8988T (cell line): ENCODE results near the gene MYO3B.
"Not testable (repeated sequence)": the region's sequence is repeated elsewhere in the genome, so short reads cannot be mapped to it uniquely, and the experiment has no call there.

Experiments
- DNase-seq: peaks from one replicate; pipeline ENCODE4 v3.0.0; 2011

Gene MYO3B

DNA sequence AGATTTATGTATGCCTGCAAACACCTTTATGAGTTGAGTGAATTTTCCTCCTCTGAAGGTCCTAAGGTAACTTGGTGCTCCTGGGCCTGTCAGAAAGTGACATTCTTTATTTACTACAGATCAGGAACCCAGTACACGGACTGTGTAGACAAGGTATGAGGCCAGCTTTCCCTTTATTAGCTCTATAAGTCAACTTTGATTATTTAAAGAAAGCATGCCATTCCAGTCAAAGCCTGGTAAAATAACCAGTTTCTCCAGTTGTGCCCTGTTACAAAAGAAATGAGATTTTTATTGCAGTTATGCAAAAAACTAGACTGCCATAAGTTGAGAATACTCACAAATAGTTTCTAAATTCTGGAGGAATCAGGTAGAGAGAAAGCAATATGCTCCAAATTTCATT is 271.1 kb downstream of the MYO3B start:
- DNase-seq: no peak

DNA sequence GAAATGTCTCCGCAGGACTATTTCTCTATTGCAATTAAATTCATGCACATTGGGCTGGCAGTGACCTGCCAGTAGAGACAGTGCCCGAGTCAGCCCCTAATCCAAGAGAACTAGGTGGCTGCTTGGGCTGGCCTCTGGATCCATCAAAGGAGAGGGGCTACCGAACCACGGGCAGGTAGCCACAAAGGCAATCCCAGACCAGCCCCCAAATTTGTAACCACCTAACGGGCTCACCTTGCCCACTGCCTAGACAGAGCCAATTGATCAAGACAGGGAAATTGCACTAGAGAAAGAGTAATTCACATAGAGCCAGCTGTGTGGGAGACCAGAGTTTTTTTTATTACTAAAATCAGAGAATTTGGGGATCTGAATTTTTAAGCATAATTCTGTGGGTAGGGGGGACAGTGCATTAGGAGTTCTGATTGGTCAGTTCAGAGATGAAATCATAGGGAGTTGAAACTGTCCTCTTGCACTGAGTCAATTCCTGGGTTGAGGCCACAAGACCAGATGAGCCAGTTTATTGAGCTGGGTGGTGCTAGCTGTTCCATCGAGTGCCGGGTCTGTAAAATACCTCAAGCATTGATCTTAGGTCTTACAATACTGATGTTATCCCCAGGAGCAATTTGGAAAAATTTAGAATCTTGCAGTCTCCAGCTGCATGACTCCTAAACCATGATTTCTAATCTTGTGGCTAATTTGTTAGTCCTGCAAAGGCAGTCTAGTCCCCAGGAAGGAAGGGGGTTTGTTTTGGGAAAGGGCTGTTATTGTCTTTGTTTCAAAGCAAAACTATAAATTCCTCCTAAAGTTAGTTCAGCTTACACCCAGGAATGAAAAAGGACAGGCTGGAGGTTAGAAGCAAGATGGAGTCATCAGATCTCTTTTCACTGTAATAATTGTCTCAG is 276.8 kb downstream of the MYO3B start:
- DNase-seq: no peak

- DNase-seq: no peak
Observed at GRCh38 chr2:170455617-170456426, 277.9 kb downstream of the MYO3B start.

DNA sequence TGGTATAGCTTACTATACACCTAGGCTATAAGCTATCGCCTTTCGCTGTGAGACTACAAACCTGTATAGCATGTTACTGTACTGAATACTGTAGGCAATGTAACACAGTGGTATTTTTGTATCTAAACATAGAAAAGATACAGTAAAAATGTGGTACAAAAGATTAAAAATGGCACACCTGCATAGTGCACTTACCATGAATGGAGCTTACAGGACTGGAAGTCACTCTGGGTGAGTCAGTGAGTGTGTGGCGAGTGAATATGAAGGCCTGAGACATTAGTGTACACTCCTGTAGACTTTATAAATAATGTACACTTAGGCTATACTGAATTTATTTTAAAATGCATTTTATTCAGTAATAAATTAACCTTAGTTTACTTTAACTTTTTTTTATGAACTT is 279.0 kb downstream of the MYO3B start:
- no peak for DNase-seq

DNA sequence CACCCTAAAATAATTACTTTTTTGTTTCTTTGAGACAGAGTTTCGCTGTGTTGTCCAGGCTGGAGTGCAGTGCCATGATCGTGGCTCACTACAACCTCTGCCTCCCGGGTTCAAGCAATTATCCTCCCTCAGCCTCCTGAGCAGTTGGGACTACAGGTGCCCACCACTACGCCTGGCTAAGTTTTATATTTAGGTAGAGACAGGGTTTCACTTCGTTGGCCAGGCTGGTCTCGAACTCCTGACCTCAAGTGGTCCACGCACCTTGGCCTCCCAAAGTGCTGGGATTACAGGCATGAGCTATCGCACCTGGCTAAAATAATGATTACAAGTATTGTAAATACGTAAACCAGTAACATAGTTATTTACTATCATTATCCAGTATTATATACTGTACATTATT is 279.8 kb downstream of the MYO3B start:
- no peak for DNase-seq

GRCh38 chr2:170461889-170462288 is 283.9 kb downstream of the MYO3B start:
- DNase-seq: no peak

GRCh38 chr2:170462433-170463205 is 284.7 kb downstream of the MYO3B start:
- DNase-seq: no peak

- DNase-seq: no peak
Observed at GRCh38 chr2:170463206-170463537, 285.2 kb downstream of the MYO3B start.

- DNase-seq: no peak
Observed at GRCh38 chr2:170464268-170464667, 286.3 kb downstream of the MYO3B start.

GRCh38 chr2:170465241-170465640 is 287.3 kb downstream of the MYO3B start:
- no peak for DNase-seq

- no peak for DNase-seq
Observed at GRCh38 chr2:170466632-170467031, 288.7 kb downstream of the MYO3B start.

- no peak for DNase-seq
Observed at GRCh38 chr2:170467568-170468422, 289.8 kb downstream of the MYO3B start.

GRCh38 chr2:170468557-170468956 is 290.6 kb downstream of the MYO3B start:
- no peak for DNase-seq

- not testable (repeated sequence) for DNase-seq
Observed at GRCh38 chr2:170472498-170472897, 294.6 kb downstream of the MYO3B start.

DNA sequence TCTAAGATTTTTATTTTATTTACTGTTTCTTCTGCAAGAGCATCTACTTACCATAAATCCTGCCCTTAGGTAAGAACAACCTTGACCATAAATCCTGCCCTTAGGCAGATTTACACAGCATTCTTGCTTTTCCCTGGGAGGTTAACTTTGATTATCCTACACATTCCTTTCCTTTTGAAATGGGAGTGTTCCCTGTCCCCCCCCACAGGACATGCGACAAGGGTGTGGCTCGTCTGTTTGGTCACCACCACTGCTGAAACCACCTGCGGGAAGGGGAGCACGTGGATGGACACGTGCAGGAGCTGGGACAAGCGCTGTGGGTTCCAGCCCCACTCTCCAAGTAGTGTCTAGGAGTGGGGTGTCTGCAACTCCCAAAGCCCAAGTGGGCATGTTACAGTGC is 297.9 kb downstream of the MYO3B start:
- DNase-seq: no peak

- no peak for DNase-seq
Observed at GRCh38 chr2:170477630-170478029, 299.7 kb downstream of the MYO3B start.

GRCh38 chr2:170481201-170481600 is 303.3 kb downstream of the MYO3B start:
- no peak for DNase-seq

DNA sequence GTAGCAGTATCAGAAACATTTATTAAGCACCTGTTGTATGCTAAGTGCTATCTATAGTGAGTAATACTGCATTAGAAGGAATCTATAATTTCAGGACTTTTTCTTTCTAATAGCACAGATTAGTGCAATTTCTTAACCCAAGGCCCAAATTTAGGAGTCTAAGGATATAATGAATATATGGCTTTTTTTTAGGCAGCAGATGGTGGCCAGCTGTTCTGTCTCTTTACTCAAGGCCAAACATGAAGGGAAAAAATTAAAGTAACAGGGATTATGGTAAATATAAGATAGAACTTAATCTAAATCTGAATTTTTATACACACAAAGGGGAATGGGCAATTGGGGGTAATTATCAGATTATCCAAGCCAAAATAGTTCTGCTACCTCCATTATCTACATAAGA is 306.6 kb downstream of the MYO3B start:
- no peak for DNase-seq

- no peak for DNase-seq
Observed at GRCh38 chr2:170485254-170486026, 307.5 kb downstream of the MYO3B start.

- DNase-seq: no peak
Observed at GRCh38 chr2:170486730-170487129, 308.8 kb downstream of the MYO3B start.

DNA sequence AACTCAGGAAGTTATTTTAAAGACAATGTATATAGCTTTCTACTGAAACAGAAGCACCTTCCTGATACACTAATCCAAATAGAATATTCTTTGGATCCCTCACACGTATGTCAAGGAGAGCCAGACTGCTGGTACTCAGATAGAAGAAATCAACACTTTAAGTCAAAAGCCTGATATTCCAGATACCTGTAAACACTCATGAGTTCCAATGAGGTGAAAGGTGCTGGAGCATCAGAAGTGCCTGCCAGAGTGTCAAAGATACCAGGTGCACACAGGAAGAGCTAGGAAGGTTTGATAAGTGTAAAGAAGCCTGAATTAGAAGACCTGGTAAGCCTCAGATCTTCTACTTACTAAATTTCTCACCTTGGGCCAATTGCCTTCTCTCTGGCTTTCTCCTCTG is 310.9 kb downstream of the MYO3B start:
- no peak for DNase-seq

DNA sequence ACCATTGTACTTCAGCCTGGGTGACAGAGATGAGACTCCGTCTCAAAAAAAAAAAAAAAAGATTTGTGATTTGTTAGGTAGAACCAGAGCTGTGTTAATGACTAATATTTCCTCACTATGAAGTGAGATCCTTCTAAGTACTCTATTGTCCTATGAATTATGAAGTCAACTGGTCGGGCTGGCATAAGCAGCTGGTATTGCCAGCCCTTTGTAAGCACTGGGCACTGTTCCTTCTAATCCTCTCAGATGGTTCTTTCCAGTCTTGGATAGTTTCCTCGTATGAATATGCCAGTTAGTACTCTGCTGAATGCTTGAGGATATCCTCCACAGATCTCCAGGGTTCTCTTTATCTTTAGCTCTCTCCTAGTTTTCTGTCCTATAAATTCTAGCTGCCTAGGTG is 314.1 kb downstream of the MYO3B start:
- DNase-seq: no peak
